Activated CD4-positive, CD25-positive, alpha-beta regulatory T cell treated with anti-CD3 and anti-CD28 coated beads, Interleukin-2, amount 50 U/mL, for 72 hours (primary cell): ENCODE data around the gene FBXO11.
"Not testable (repeated sequence)": the region's sequence is repeated elsewhere in the genome, so short reads cannot be mapped to it uniquely, and the experiment has no call there.

Experiments
- DNase-seq: peaks from one replicate; pipeline ENCODE4 v3.0.0; 2021

Gene FBXO11

GRCh38 chr2:47897883-47898731, 8.2 kb downstream of the FBXO11 start:
- no peak for DNase-seq

GRCh38 chr2:47897191-47897882, 9.0 kb downstream of the FBXO11 start:
- DNase-seq: not testable (repeated sequence)

- no peak for DNase-seq
Measured at GRCh38 chr2:47896450-47896968, 9.8 kb downstream of the FBXO11 start.

- no peak for DNase-seq
Measured at GRCh38 chr2:47893771-47894170, 12.5 kb downstream of the FBXO11 start.

- no peak for DNase-seq
Measured at GRCh38 chr2:47892338-47892730, 14.0 kb downstream of the FBXO11 start.

GRCh38 chr2:47891369-47892337, 14.6 kb downstream of the FBXO11 start:
- no peak for DNase-seq

GRCh38 chr2:47890711-47891368, 15.5 kb downstream of the FBXO11 start:
- DNase-seq: no peak

GRCh38 chr2:47888581-47889280, 17.6 kb downstream of the FBXO11 start:
- DNase-seq: no peak

- no peak for DNase-seq
Measured at GRCh38 chr2:47876912-47877311, 29.4 kb downstream of the FBXO11 start.

GRCh38 chr2:47872941-47873340, 33.4 kb downstream of the FBXO11 start:
- no peak for DNase-seq

- DNase-seq: no peak
Measured at GRCh38 chr2:47870641-47871540, 35.4 kb downstream of the FBXO11 start.

GRCh38 chr2:47869859-47870595, 36.3 kb downstream of the FBXO11 start:
- no peak for DNase-seq

- DNase-seq: no peak
Measured at GRCh38 chr2:47868611-47869352, 37.5 kb downstream of the FBXO11 start.

- no peak for DNase-seq
Measured at GRCh38 chr2:47867205-47867604, 39.1 kb downstream of the FBXO11 start.

- DNase-seq: no peak
Measured at GRCh38 chr2:47864566-47864965, 41.7 kb downstream of the FBXO11 start.

- DNase-seq: no peak
Measured at GRCh38 chr2:47862949-47863348, 43.3 kb downstream of the FBXO11 start.

- DNase-seq: not testable (repeated sequence)
Measured at GRCh38 chr2:47853067-47853777, 53.1 kb downstream of the FBXO11 start.

- DNase-seq: no peak
Measured at GRCh38 chr2:47850198-47850597, 56.1 kb downstream of the FBXO11 start.
